HG03460 (cell line): ENCODE measurements around the gene PROSER2.
"Not testable (repeated sequence)": the region's sequence is repeated elsewhere in the genome, so short reads cannot be mapped to it uniquely, and the experiment has no call there.

Source experiments
- ATAC-seq: cut with Tn5 transposase; IDR thresholded peaks from one replicate; pipeline ENCODE4 v1.9.1; 2021; ENCODE audit not compliant: unreplicated experiment

The PROSER2 gene

DNA sequence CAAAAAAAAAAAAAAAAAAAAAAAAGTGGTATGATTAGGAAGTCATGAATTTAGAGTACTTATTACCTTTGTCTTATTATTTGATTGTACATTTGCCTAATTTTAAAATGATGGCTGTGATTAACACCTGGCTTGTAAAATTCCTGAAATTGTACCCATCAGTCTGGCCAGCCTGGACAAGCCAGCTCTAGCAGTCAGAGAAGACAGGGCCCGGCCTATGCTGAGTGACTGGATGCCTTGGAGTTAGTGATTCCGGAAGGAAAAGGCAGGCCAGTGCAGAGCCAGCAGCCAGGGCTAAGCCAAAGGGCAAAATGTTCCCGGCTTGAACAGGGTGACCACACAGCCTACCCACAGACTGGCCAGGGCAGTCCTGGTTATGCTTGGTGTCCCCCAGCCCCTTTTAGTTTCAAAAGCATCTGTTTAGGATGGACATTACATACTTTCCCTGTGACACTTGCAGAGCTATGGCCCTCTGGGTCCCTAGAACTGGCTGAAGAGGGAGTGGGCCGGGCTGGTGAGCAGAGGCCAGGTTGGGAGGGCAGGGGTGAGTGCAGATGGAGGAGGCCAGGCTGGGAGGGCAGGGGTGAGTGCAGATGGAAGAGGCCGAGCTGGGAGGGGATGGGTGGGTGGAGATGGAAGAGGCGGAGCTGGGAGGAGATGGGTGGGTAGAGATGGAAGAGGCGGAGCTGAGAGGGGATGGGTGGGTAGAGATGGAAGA, 61.7 kb downstream of the PROSER2 start:
- no peak for ATAC-seq

DNA sequence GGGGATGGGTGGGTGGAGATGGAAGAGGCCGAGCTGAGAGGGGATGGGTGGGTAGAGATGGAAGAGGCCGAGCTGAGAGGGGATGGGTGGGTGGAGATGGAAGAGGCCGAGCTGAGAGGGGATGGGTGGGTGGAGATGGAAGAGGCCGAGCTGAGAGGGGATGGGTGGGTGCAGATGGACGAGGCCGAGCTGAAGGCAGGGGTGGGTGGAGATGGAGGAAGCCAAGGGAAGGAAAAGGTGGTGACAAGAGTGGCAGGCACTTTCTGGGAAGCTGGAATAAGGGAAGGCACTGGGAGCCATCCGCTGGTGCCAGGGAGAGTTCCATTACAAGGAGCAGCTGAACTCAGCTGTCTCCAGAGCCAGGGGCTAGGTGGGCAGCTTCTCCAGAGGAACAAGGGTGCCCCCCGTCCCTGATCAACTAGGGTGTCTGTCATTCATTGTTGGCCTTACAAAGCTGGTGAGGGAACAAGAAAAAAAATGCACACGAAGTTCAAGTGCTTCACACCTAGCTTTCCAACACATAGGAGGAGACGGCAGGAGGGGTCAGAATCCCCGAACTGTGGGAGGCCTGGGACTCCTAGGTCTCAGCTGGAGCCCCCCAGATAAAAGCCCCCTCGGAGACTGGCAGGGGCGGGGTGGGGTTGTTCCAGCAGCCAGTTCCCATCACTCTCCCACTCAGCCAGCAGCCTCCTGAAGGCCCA, 62.4 kb downstream of the PROSER2 start:
- no peak for ATAC-seq

DNA sequence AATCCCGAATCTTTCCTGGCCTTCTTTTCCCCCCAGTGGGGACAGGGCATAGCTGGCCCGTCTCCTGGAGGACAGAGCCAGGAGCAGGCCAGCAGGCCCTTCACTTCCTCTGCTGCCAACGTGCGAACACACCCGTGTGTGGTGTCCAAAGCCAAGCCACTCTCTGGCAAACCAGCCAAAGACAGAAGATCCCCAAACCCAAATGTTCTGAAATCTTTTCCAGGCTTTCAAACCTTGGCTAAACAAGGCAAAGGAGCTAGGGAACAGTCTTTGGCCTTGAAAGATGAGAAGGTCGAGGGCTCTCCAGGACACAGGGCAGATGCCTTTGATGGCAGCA, 63.0 kb downstream of the PROSER2 start:
- ATAC-seq, result no peak

DNA sequence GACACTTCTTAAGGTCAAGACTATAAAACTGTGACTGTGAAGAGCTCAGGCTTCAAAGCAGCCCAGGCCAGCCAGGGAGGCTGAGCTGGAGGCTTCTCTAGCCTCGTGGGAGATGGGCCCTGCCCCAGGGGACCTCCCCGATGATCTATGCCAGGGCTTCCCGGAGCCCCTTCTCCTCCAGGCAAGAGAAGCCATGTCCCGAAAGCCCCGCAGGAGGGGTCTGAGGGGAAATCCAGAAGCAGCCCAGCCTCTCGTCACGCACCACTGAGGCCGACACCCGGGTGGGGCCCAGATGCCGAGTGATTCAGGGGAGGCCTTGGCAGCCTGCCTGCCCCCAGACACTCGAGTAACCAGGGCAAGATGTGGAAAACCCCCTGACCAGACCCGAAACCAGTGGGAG, 63.7 kb downstream of the PROSER2 start:
- ATAC-seq, result no peak

DNA sequence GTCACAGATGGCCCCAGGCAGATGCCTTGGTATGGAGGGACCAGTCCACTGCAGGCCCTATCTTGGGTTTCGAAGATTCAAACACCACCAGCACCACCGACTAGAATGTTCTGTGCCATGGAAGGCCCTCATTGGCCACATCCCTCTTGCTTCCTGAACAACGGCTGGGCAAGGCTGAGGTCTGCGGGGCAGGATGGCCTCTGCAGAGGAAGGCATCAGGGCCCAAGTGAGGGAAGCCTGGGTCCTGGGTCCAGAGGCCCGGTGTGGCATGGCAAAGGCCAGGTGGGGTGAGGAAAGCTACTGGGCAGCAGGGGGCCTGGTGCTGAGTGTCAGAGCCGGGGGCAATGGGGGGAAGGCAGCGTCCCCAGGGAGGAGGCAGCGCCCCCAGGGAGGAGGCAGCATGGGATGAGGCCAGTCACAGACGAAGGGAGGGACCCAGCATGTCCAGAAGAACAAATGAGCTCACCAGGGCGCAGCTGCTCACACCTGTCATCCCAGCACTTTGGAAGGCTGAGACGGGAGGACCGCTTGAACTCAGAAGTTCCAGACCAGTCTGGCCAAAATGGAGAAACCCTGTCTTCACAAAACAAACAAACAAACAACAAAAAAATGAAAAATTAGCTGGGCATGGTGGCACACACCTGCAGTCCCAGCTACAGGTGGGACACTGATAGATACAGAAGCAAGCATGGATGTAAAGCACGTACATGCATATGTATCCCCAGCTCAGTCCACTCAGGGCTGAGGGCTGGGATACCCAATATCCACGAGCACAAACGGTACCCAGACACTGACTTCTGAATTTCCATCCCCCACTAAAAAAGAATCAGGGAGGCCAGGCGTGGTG, 64.4 kb downstream of the PROSER2 start:
- no peak for ATAC-seq

DNA sequence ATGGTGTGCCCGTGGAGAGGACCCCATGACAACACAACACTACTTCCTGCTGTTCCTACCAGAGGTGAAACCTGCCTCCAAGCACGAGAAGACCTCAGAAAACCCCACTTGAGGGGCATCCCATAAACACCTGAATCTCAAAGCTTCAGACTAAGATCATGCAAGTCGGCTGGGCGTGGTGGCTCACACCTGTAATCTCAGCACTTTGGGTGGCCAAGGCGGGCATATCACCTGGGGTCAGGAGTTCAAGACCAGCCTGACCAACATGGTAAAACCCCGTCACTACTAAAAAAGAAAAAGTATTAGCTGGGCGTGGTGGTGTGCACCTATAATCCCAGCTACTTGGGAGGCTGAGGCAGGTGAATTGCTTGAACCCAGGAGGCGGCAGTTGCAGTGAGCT, 66.1 kb downstream of the PROSER2 start:
- not testable (repeated sequence) for ATAC-seq

DNA sequence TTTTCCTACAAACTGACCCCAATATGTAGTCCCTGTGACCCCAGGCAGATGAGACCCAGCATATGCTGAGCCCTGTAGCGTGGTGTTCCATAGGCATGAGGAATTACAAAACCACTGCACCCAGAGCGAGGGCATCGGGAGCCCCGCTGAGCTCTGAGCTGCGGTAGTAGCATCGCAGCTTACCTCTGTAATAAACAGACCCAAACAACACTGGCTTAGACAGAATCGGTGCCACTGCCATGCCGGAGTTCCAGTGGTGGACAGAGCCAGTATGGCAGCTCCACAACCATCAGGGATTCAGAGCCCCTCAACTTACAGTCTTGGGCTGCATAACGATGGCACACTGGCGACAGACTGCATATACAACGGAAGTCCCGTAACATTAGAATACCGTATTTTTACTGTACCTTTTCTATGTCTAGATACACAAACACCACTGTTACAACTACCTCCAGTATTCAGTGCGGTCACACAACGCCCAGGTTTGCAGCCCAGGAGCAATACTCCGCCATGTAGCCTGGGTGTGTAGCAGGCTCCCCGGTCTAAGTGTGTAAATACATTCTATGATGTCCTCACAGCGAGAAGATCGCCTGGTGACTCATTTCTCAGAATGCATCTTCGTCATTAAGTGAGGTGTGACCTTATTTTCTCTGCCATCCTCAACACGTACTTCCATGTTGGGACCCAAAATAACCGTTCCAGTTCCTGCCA, 68.8 kb downstream of the PROSER2 start:
- ATAC-seq, result no peak

DNA sequence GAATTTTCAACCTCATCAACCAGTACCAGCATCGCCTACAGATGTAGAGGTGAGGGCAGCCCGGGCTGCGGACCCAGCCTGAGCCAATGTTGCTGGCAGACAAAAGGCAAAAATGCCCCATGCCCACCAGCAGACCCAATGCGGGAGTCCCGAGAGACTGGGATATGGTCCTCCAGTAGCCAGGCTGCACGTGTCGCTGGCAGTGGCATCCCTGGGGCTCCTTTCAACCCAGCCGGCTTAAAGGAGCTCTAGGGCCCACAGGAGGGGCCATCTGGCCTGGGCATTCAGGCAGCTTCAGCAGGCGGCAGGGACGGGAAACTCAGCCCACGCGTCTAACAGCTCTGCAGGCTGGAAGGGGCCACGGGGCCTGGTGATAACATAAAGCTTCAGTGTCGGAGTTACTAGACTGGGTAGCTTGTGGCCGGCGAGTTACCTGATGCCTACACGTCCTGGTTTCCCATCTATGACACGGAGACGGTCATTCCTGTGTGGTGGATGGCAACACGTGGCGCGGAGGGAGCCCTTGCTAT, 70.7 kb downstream of the PROSER2 start:
- no peak for ATAC-seq

DNA sequence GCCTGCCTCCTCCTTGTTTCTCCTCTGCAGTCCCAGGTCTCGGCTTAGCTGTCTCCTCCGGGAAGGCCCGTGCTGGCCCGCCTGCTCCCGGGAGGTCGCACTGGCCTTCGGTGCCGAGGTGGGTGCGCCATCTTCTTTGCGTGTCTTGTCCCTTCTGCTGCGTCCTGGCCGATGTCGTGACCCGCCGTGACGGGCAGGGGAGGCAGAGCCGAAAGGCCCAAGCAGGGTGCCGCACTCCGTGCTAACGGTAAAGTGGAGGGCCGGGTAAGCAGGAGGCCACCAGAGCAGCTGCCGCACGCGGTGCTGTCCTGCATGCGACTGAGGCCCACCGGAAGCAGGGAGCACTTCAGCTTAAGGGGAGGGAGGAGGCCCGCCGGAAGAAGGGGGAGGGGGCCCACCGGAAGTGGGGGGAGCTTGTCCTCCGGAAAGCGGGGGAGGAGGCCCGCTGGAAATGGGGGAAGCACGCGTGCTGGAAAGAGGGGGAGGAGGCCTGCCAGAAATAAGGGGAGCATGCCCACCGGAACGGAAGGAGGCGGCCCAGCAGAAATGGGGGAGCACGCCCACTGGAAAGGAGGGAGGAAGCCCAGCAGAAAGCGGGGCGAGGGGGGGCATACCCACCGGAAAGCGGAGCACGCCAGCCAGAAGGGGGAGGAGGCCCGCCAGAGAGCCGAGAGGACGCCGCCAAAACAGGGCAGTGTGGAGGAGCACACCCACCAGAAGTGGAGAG, 71.4 kb downstream of the PROSER2 start:
- ATAC-seq, result no peak

DNA sequence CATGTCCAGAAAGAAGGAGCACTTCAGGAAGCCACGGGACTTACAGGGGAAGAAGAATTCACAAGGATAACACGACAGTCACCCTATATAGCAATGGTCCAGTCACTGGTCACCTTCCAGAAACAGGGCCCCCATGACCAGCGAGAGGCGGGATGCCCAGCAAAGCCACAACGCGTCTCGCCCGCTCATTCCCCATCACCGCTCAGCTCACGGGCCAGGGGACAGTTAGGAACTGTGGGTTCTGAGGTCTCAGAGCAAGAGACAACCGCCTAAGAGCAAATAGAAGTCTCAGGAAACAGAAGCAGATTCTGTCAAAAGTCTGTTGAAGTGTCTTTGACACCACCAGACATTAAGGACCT, 71.9 kb downstream of the PROSER2 start:
- no peak for ATAC-seq

DNA sequence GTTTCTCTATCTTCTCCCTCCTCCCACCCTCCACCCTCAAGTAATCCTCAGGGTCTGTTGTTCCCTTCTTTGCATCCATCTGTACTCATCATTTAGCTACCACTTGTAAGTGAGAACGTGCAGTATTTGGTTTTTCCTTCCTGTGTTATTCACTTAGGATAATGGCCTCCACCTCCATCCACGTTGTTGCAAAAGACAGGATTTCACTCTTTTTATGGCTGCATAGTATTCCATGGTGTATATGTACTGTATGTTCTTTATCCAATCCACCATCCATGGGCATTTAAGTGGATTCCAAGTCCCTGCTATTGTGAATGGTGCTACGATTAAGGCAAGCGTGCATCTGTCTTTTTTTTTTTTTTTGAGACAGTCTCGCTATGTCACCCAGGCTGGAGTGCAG, 72.4 kb downstream of the PROSER2 start:
- ATAC-seq, result no peak

DNA sequence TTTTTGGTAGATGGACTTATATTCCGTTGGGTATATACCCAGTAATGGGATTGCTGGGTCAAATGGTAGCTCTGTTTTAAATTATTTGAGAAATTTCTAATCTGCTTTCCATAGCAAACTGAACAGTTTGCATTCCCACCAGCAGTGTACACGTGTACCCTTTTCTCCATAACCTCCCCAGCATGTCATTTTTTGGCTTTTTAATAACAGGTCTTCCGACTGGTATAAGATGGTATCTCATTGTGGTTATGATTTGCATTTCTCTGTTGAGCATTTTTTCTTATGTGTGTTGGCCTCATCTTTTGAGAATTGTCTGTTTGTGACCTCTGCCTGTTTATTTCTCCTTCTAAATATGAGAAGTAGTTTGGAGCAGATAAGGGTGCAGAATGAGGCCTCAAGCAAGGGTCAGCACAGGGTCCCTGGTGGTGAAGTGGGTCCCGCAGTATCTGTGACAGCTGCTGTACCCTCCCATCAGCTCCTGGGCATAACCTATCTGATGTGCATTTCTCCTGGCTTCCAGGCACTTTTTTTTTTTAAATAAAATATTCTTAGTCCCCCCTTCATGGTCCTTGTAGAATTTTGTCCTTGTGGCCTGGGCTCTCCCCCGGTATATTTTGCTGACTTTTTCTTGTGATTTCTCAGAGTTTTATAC, 73.5 kb downstream of the PROSER2 start:
- no peak for ATAC-seq

DNA sequence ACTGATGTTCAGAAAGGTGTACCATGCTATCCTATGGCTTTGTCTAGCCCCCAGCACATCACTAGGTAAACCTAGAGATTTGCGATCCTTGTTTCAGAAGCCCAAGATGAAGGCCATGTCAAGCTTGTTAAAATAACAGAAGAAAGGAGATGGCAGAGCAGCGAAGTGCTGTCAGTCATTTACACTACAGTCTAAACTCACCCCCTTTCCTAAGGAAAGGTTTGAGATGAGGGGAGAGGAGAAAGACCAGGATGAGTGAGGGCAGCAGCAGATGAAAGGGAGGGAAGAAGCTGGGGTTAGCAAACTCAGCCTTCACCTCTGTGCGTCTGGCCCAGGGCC, 74.8 kb downstream of the PROSER2 start:
- ATAC-seq, result no peak

DNA sequence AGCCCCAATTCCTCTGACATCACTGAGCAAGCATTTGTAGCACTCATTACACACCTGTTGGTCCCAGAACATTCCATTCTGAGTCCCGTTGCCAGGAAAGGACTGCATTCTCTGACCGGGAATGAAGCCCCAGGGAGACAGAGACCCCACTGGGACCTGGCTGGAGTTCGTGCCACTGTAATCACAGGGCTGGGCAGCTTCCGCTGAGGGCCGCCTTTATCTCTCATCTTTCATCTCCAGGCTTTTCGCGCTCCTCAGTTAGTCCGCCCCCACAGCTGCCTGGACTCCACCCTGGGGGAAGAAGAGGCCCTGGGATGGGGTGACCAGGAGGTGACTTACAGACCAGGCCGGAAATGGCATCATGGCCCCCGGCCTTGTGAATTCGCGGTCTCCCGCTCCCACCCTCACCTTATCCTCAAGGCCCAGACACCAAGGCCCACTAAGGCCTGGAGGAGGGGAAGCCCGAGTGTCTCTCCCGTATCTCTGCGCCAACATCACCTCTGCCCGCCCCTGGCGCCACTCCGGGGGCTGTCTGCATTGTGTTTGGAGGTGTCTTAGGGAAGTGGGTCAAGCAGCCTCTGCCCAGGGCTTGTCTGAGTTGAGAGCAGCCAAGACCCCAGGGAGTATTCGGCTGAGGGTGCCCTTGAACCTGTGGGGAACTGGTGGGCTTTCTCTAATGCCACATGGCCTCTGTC, 75.4 kb downstream of the PROSER2 start:
- no peak for ATAC-seq

DNA sequence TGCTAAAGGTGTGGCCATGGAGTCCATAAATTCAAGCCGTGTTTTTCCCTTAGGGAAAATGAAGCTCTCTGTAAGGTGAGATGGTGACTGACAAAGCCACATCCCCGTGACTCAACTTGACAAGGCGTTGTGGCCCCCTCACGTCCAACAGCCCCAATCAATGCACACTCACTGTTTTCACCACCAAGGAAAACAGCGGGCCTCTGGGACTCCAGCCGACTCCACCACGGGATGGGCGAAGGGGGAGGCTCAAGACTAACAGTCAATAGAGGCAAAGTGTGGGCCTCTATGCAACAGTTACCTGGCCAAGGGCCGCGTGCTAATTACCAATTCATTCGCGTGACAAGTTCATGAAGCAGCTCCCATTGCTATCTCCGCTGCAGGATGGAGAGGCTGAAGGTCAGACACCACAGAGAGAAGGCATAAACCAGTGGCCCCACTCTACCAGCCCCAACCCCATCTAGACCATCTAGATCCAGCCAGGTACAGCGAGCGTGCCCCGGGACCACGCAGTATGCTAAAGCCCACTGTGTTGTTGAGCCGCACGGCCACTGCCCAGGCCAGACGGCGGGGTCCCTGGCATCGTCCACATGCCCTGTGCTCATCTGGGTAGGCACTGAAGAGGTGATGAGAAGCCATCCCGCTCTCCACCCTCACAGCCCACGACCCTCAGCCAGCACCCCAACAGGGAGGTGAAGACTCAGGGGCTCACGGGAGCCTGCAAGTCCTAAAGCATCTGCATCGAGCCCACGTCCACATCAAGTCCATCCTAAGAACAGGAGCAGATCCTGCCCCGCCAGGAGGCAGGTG, 76.1 kb downstream of the PROSER2 start:
- no peak for ATAC-seq

DNA sequence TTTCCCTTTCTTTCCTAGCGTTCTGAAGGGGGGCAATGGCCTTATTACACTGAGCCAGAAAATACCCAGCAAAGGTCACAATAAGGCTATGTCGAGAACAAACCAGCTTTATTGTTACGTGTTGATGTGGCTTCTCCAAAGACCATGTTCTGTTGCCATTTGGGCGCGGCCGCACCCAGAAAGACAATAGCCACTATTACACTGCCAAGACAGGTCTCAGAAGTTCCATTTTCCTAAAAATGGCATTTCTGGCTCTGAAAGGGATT, 77.8 kb downstream of the PROSER2 start:
- ATAC-seq, result no peak

DNA sequence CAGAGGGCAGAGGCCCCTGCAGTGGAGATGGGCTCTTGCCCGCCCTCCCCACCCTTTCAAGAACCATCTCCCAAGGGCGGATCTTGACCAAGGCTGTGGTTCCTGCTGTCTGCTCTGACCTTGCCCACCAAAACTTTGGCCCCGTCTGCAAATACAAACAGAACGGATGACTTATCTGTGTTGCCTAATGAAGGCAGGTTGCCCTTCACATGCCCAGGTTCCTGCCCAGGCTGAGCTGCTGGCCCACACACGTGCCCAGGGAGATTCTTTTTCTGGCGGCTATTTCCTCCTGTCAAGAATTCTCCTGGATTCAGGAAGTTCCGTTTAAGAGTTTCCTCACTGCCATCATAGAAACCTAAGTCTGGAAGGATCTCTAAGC, 78.3 kb downstream of the PROSER2 start:
- ATAC-seq, result no peak

DNA sequence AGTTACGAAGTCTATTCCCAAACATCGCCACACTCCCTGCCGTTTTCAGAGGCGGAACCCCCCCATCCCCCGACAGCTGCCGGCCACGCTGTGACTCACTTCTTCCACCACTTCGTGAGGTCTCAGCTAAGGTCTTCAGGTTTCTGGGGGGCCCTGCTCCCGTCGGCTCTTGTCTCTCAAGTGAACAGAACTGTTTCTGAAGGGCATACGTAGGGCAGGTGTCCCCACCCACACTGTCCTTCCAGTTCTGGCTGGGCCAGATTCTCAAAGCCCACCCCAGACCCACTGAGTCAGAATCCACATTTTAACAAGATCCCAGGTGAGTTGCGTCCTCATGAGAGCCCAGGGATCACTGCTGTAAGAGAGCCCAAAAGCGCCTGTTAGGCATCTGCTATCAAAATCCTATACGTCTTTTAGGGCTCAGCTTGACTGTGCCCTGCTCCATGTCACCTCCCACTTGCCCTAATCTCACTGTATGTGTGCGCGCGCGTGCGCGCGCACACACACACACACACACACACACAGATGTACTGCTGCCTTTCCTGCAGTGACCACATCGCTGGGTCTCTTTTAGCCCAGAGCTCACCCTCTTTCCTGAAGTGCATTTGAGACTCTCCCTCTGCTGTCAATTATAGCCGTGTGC, 78.8 kb downstream of the PROSER2 start:
- no peak for ATAC-seq

DNA sequence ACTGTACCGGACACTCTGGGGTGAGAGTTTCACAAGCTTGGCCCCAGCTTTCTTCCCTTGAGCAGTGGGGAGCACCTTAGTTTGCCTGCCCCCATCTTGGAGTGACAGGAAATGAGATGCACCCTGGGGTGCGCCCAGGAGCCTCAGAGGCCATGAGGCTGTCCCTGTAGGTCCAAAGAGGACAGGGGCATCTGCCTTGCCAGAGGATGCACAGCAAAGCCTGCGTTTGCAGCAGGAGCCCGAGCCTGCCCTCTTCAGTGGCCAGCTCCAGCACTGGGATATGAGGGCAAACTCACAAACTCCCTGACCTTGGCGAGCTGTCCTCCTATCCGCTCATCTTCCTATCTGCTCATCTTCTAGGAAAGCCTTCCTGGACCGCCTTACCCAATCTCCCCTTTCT, 79.5 kb downstream of the PROSER2 start:
- ATAC-seq, result no peak
